Parathyroid adenoma (tissue), 2 donors: ENCODE results near the gene TLR6.
A peak's percentile ranks its signal among the peaks of the same experiment; 100 is the strongest.

Source experiments
- H2AFZ ChIP-seq: fragments of 300-600 bp; sonication (generic); one replicate; pipeline ENCODE4 v1.7.0; 2017; ENCODE audit warnings: antibody characterized with exemption, mild to moderate bottlenecking
- H3K27ac ChIP-seq: fragments of 300-600 bp; sonication (generic); one replicate; pipeline ENCODE4 v1.7.0; 2017
- H3K27me3 ChIP-seq: fragments of 300-600 bp; sonication (generic); one replicate; pipeline ENCODE4 v1.7.0; 2017; ENCODE audit warnings: low read length; ENCODE audit not compliant: control insufficient read depth, insufficient read depth
- H3K36me3 ChIP-seq: fragments of 300-600 bp; sonication (generic); one replicate; pipeline ENCODE4 v1.7.0; 2017; ENCODE audit warnings: low read length; ENCODE audit not compliant: control insufficient read depth, insufficient read depth
- H3K4me1 ChIP-seq: fragments of 300-600 bp; sonication (generic); one replicate; pipeline ENCODE4 v1.7.0; 2017; ENCODE audit warnings: control low read depth
- H3K4me2 ChIP-seq: fragments of 300-600 bp; sonication (generic); one replicate; pipeline ENCODE4 v1.7.0; 2017; ENCODE audit warnings: low read length
- H3K4me3 ChIP-seq: fragments of 300-600 bp; sonication (generic); one replicate; pipeline ENCODE4 v1.7.0; 2017; ENCODE audit warnings: low read depth, low read length
- H3K79me2 ChIP-seq: fragments of 300-600 bp; sonication (generic); one replicate; pipeline ENCODE4 v1.7.0; 2017; ENCODE audit warnings: control low read depth
- H3K9ac ChIP-seq: fragments of 300-600 bp; sonication (generic); one replicate; pipeline ENCODE4 v1.7.0; 2017; ENCODE audit warnings: mild to moderate bottlenecking
- H3K9me3 ChIP-seq: fragments of 300-600 bp; sonication (generic); one replicate; pipeline ENCODE4 v1.7.0; 2017; ENCODE audit warnings: low read length; ENCODE audit not compliant: control insufficient read depth
- CTCF ChIP-seq: fragments of 300-600 bp; sonication (generic); IDR thresholded peaks from one replicate; pipeline ENCODE4 v1.7.0; 2017; ENCODE audit warnings: antibody characterized with exemption, mild to moderate bottlenecking
- donor health status: primary hyperparathyroidism.

The TLR6 gene

GRCh38 chr4:38858097-38858420 is 1.4 kb upstream of the TLR6 start:
- Histone ChIP-seq H3K4me3 (no peak overlapping the region), H3K79me2 (no peaks in the 10 kb centered on the region), H3K9ac (no peak overlapping the region), H2AFZ (peak overlapping the region; percentile 46), H3K4me1 (no peaks in the 10 kb centered on the region), H3K36me3 (no peaks in the 10 kb centered on the region), H3K9me3 (no peaks in the 10 kb centered on the region), H3K27ac (peak overlapping the region; percentile 24), H3K4me2 (no peak overlapping the region), H3K27me3 (no peaks in the 10 kb centered on the region)
- no peak for TF ChIP-seq CTCF

- Histone ChIP-seq H3K27ac (peak overlapping the region; percentile 24), H3K9ac (no peak overlapping the region), H2AFZ (peak overlapping the region; percentile 46), H3K36me3 (no peaks in the 10 kb centered on the region), H3K4me1 (no peaks in the 10 kb centered on the region), H3K79me2 (no peaks in the 10 kb centered on the region), H3K9me3 (no peaks in the 10 kb centered on the region), H3K27me3 (no peaks in the 10 kb centered on the region), H3K4me2 (no peak overlapping the region), H3K4me3 (no peak overlapping the region)
- no peak for TF ChIP-seq CTCF
These were observed 908 bp upstream of the TLR6 start for GRCh38 chr4:38857354-38858096.

GRCh38 chr4:38856046-38856445 is 571 bp downstream of the TLR6 start:
- TF ChIP-seq CTCF: no peak
- Histone ChIP-seq H3K4me2 (no peak overlapping the region), H3K27ac (no peak overlapping the region), H3K4me1 (no peaks in the 10 kb centered on the region), H3K9ac (no peak overlapping the region), H2AFZ (no peak overlapping the region), H3K9me3 (no peaks in the 10 kb centered on the region), H3K36me3 (no peaks in the 10 kb centered on the region), H3K27me3 (no peaks in the 10 kb centered on the region), H3K4me3 (peak overlapping the region; percentile 2), H3K79me2 (no peaks in the 10 kb centered on the region)

- no peaks in the 10 kb centered on the region for H3K27me3 ChIP-seq
- TF ChIP-seq CTCF: no peak
- no peaks in the 10 kb centered on the region for H3K36me3 ChIP-seq
- H3K4me3 ChIP-seq: no peak overlapping the region
- H3K9ac ChIP-seq: no peak overlapping the region
- no peak overlapping the region for H2AFZ ChIP-seq
- H3K4me1 ChIP-seq: no peaks in the 10 kb centered on the region
- H3K4me2 ChIP-seq: no peak overlapping the region
- H3K9me3 ChIP-seq: no peaks in the 10 kb centered on the region
- no peak overlapping the region for H3K27ac ChIP-seq
- no peaks in the 10 kb centered on the region for H3K79me2 ChIP-seq
These were observed 1.2 kb downstream of the TLR6 start for GRCh38 chr4:38855466-38855865.

- no peak for TF ChIP-seq CTCF
- no peak overlapping the region for H3K9ac ChIP-seq
- H3K4me2 ChIP-seq: no peak overlapping the region
- no peaks in the 10 kb centered on the region for H3K36me3 ChIP-seq
- no peaks in the 10 kb centered on the region for H3K9me3 ChIP-seq
- H3K27ac ChIP-seq: no peak overlapping the region
- no peaks in the 10 kb centered on the region for H3K4me1 ChIP-seq
- no peak overlapping the region for H3K4me3 ChIP-seq
- no peaks in the 10 kb centered on the region for H3K79me2 ChIP-seq
- H3K27me3 ChIP-seq: no peaks in the 10 kb centered on the region
- H2AFZ ChIP-seq: no peak overlapping the region
These were observed 10.6 kb downstream of the TLR6 start for GRCh38 chr4:38846015-38846414.
